ENCODE results near the gene SMARCB1.
A peak's percentile ranks its signal among the peaks of the same experiment; 100 is the strongest.

SMARCB1 gene

GRCh38 chr22:23767673-23768548, 18.9 kb upstream of the SMARCB1 start, which contains the start of gene CHCHD10:
TSS of gene CHCHD10 (minus strand) at chr22:23767972. CDS start at chr22:23767874, 98 bp downstream.
- ATAC-seq = peak; percentile 84
- TF ChIP-seq, protein P1, sequence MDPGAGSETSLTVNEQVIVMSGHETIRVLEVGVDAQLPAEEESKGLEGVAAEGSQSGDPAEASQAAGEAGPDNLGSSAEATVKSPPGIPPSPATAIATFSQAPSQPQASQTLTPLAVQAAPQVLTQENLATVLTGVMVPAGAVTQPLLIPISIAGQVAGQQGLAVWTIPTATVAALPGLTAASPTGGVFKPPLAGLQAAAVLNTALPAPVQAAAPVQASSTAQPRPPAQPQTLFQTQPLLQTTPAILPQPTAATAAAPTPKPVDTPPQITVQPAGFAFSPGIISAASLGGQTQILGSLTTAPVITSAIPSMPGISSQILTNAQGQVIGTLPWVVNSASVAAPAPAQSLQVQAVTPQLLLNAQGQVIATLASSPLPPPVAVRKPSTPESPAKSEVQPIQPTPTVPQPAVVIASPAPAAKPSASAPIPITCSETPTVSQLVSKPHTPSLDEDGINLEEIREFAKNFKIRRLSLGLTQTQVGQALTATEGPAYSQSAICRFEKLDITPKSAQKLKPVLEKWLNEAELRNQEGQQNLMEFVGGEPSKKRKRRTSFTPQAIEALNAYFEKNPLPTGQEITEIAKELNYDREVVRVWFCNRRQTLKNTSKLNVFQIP (CRISPR knock-in tag; IDR thresholded peaks at IDR 0.05; ENCODE audit: borderline replicate concordance, low read depth) = no peak
- TF ChIP-seq ZNF565 (CRISPR knock-in tag; conservative IDR thresholded peaks at IDR 0.05; ENCODE audit: low read depth) = no peak
- TF ChIP-seq GLIS3 (CRISPR knock-in tag; IDR thresholded peaks at IDR 0.05) = 0 out of 2 replicates have a peak, but pooled peaks have one; percentile 4
- no peak for TF ChIP-seq ESRRG (CRISPR knock-in tag; IDR thresholded peaks at IDR 0.05)
- TF ChIP-seq, protein P2, sequence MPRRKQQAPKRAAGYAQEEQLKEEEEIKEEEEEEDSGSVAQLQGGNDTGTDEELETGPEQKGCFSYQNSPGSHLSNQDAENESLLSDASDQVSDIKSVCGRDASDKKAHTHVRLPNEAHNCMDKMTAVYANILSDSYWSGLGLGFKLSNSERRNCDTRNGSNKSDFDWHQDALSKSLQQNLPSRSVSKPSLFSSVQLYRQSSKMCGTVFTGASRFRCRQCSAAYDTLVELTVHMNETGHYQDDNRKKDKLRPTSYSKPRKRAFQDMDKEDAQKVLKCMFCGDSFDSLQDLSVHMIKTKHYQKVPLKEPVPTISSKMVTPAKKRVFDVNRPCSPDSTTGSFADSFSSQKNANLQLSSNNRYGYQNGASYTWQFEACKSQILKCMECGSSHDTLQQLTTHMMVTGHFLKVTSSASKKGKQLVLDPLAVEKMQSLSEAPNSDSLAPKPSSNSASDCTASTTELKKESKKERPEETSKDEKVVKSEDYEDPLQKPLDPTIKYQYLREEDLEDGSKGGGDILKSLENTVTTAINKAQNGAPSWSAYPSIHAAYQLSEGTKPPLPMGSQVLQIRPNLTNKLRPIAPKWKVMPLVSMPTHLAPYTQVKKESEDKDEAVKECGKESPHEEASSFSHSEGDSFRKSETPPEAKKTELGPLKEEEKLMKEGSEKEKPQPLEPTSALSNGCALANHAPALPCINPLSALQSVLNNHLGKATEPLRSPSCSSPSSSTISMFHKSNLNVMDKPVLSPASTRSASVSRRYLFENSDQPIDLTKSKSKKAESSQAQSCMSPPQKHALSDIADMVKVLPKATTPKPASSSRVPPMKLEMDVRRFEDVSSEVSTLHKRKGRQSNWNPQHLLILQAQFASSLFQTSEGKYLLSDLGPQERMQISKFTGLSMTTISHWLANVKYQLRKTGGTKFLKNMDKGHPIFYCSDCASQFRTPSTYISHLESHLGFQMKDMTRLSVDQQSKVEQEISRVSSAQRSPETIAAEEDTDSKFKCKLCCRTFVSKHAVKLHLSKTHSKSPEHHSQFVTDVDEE (CRISPR knock-in tag; IDR thresholded peaks at IDR 0.05) = 0 out of 2 replicates have a peak, but pooled peaks have one; percentile 20

DNA sequence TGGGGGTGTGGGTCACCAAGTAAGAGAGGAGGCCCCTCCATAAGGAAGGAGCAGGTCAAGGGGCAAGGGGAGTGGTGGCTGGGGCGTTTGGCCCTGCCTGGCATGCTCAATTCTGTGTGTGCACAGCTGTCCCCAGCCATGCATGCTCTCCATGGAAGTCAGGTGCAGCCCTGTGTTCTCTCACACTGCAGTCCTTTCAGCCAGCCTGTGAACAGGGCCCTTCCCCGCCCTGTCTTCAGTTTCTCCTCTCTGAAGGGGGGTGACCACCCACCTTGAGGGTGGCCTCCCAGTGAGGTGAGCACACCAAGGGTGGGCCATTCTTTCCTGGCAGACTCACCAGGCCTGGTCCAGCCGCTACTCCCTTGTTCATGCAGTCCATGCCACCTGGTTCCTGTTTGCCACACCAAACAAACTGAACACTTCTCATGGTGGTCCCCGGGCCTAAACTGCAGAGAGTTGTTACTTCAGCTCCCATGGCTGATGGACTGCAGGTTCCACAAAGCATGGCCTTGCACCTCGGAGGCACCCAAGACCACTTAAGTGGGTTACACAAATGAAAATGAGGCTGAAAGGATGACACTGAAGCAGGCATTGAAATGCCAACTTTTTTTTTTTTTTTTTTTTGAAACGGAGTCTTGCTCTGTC, 17.3 kb upstream of the SMARCB1 start:
- no peak for TF ChIP-seq ZNF565 (CRISPR knock-in tag; conservative IDR thresholded peaks at IDR 0.05; ENCODE audit: low read depth)
- no peak for TF ChIP-seq ZNF70 (CRISPR knock-in tag; IDR thresholded peaks at IDR 0.05)
- no peak for TF ChIP-seq PATZ1 (CRISPR knock-in tag; IDR thresholded peaks at IDR 0.05; ENCODE audit: borderline replicate concordance)
- no peak for TF ChIP-seq ZFP3 (CRISPR knock-in tag; IDR thresholded peaks at IDR 0.05)
- no peak for ATAC-seq

DNA sequence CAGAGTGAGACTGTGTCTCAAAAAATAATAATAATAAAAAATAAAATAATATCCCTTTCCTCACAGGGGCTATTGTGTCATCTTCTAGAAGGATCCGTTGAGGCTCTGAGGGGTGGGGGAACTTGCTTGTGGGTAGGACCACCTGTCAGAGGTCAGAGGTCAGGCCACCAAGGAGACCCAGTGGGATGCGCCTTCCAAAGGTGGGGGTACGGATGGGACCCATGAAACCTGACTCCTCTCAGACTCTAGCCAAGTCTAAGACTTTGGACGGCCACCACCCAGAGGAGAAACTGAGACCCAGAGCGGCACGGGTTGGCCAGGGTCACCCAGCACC, 14.5 kb upstream of the SMARCB1 start:
- no peak for TF ChIP-seq ZNF565 (CRISPR knock-in tag; conservative IDR thresholded peaks at IDR 0.05; ENCODE audit: low read depth)
- TF ChIP-seq ZNF70 (CRISPR knock-in tag; IDR thresholded peaks at IDR 0.05) = no peak
- no peak for TF ChIP-seq GLIS3 (CRISPR knock-in tag; IDR thresholded peaks at IDR 0.05)
- TF ChIP-seq PATZ1 (CRISPR knock-in tag; IDR thresholded peaks at IDR 0.05; ENCODE audit: borderline replicate concordance) = no peak
- no peak for TF ChIP-seq SNAI2 (CRISPR knock-in tag; IDR thresholded peaks at IDR 0.05)
- no peak for TF ChIP-seq BACH2 (CRISPR knock-in tag; IDR thresholded peaks at IDR 0.05; ENCODE audit: borderline replicate concordance)
- no peak for TF ChIP-seq ZFP30 (CRISPR knock-in tag; IDR thresholded peaks at IDR 0.05)
- TF ChIP-seq TOX (CRISPR knock-in tag; IDR thresholded peaks at IDR 0.05; ENCODE audit: borderline replicate concordance) = no peak
- TF ChIP-seq ISL1 (CRISPR knock-in tag; IDR thresholded peaks at IDR 0.05) = no peak
- TF ChIP-seq, protein P2 (CRISPR knock-in tag; IDR thresholded peaks at IDR 0.05) = no peak
- TF ChIP-seq PPARA (CRISPR knock-in tag; IDR thresholded peaks at IDR 0.05; ENCODE audit: borderline replicate concordance) = no peak
- no peak for TF ChIP-seq OSR1 (CRISPR knock-in tag; IDR thresholded peaks at IDR 0.05)
- no peak for TF ChIP-seq TCF4 (CRISPR knock-in tag; IDR thresholded peaks at IDR 0.05; ENCODE audit: borderline replicate concordance)
- TF ChIP-seq ZFP3 (CRISPR knock-in tag; IDR thresholded peaks at IDR 0.05) = no peak
- TF ChIP-seq CREB5 (CRISPR knock-in tag; IDR thresholded peaks at IDR 0.05; ENCODE audit: low read depth) = no peak
- no peak for TF ChIP-seq ZC3H10 (CRISPR knock-in tag; IDR thresholded peaks at IDR 0.05)
- no peak for TF ChIP-seq CSDC2 (CRISPR knock-in tag; IDR thresholded peaks at IDR 0.05)

More for the DNA sequence above, 14.5 kb upstream of the SMARCB1 start:
- no peak for ATAC-seq
